ENCODE measurements around the gene MAP4K3.

DNA sequence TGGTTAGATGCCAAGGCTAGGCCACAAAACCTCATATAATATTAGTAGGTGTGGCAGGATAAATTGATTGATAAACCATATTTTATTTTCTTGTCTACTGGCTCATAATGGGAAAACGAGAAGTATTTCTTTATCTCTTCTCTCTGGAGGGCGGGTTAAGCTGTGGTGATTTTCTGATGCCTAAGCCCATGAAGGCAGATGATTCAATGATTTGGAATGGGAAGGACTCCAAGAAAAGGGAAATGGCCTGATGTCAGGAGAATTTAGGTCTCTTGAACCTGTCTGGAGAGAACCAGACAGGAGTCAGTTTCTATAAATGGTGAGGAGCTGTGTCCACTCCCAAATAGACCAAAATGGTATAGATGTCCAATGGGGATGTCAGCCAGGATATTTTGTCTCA, 18.7 kb upstream of the MAP4K3 start:
- no peak for TF ChIP-seq TFE3 (CRISPR knock-in tag; IDR thresholded peaks at IDR 0.05)
- no peak for TF ChIP-seq ZBTB7A (IDR thresholded peaks at IDR 0.05; ENCODE audit: borderline replicate concordance, control insufficient read depth, low read depth, low read length)
- TF ChIP-seq, protein P1, sequence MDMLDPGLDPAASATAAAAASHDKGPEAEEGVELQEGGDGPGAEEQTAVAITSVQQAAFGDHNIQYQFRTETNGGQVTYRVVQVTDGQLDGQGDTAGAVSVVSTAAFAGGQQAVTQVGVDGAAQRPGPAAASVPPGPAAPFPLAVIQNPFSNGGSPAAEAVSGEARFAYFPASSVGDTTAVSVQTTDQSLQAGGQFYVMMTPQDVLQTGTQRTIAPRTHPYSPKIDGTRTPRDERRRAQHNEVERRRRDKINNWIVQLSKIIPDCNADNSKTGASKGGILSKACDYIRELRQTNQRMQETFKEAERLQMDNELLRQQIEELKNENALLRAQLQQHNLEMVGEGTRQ (CRISPR knock-in tag; IDR thresholded peaks at IDR 0.05) = no peak
- TF ChIP-seq, protein P2, sequence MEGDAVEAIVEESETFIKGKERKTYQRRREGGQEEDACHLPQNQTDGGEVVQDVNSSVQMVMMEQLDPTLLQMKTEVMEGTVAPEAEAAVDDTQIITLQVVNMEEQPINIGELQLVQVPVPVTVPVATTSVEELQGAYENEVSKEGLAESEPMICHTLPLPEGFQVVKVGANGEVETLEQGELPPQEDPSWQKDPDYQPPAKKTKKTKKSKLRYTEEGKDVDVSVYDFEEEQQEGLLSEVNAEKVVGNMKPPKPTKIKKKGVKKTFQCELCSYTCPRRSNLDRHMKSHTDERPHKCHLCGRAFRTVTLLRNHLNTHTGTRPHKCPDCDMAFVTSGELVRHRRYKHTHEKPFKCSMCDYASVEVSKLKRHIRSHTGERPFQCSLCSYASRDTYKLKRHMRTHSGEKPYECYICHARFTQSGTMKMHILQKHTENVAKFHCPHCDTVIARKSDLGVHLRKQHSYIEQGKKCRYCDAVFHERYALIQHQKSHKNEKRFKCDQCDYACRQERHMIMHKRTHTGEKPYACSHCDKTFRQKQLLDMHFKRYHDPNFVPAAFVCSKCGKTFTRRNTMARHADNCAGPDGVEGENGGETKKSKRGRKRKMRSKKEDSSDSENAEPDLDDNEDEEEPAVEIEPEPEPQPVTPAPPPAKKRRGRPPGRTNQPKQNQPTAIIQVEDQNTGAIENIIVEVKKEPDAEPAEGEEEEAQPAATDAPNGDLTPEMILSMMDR (IDR thresholded peaks at IDR 0.05 in 2 of 3, conservative IDR thresholded peaks at IDR 0.05 in 1 of 3; ENCODE audit: insufficient read depth in 2 of 3, low read depth in 1 of 3, low read length in 3 of 3) = no peak
- TF ChIP-seq, protein P3, sequence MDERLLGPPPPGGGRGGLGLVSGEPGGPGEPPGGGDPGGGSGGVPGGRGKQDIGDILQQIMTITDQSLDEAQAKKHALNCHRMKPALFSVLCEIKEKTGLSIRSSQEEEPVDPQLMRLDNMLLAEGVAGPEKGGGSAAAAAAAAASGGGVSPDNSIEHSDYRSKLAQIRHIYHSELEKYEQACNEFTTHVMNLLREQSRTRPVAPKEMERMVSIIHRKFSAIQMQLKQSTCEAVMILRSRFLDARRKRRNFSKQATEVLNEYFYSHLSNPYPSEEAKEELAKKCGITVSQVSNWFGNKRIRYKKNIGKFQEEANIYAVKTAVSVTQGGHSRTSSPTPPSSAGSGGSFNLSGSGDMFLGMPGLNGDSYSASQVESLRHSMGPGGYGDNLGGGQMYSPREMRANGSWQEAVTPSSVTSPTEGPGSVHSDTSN (CRISPR knock-in tag; IDR thresholded peaks at IDR 0.05; ENCODE audit: low read depth) = no peak
- TF ChIP-seq, protein P3 (tag; conservative IDR thresholded peaks at IDR 0.05; ENCODE audit: low read depth) = no peak
- no peak for TF ChIP-seq FOXA3 (CRISPR knock-in tag; conservative IDR thresholded peaks at IDR 0.05 in 1 of 2, IDR thresholded peaks at IDR 0.05 in 1 of 2)
- TF ChIP-seq NFE2L1 (tag; IDR thresholded peaks at IDR 0.05; ENCODE audit: borderline replicate concordance, low read depth) = no peak
- TF ChIP-seq FOXK1 (CRISPR knock-in tag; IDR thresholded peaks at IDR 0.05; ENCODE audit: borderline replicate concordance) = no peak
